GM23338 (cell line): ENCODE data around the gene CSTF2. TPM values are rescaled to one million over a fixed set of nuclear protein-coding genes. Genes with fewer than 3 reads are reported as not detected.

Experiments used
- polyA plus RNA-seq: library from polyadenylated mRNA; unstranded; fragments of >200 nt; fragmentation: Nextera tagmentation; extraction: Ambion mirVana; gene quantifications from 2 replicates; pipeline ENCODE4 v1.2.1, GENCODE V29; 2016
- small RNA-seq: library from RNA; depleted of rRNA; stranded (forward); fragments of <200 nt; gene quantifications from one replicate; pipeline ENCODE3, GENCODE V24; 2014; ENCODE audit warnings: low replicate concordance
- total RNA-seq: library from RNA; depleted of rRNA; stranded (reverse); fragments of >200 nt; shearing (Covaris generic); gene quantifications from 2 replicates; pipeline ENCODE4 v1.2.3, GENCODE V29; 2014; rRNA removed

The CSTF2 gene
- total and polyA plus RNA-seq, 2 experiments from 2014 or later: 24.4 to 30.1 TPM

Small RNAs within 50 kb of the gene (small RNA-seq; reads per million reads assigned to genes)
- 0.37 reads per million, percentile 22 among the genes with 10 or more reads in this experiment for gene RF00411

Other genes starting within 250 kb of the CSTF2 start
- 4.4 and 4.6 TPM in 2 replicates for gene TNMD, start 235.5 kb upstream of the CSTF2 start, total RNA-seq
- gene TNMD, start 235.5 kb upstream of the CSTF2 start, polyA plus RNA-seq: 4.8 and 4.9 TPM in 2 replicates
- 55.6 and 63.1 TPM in 2 replicates for gene TSPAN6, start 183.6 kb upstream of the CSTF2 start, total RNA-seq
- 67.5 and 75.3 TPM in 2 replicates for gene TSPAN6, start 183.6 kb upstream of the CSTF2 start, polyA plus RNA-seq
- not detected in 2 replicates for gene SRPX2, start 176.2 kb upstream of the CSTF2 start, total RNA-seq
- not detected in 2 replicates for gene SRPX2, start 176.2 kb upstream of the CSTF2 start, polyA plus RNA-seq
- gene SYTL4, start 88.3 kb upstream of the CSTF2 start, total RNA-seq: 0.28 TPM in 1 of 2 replicates, not detected in the other
- 0.85 TPM in 1 of 2 replicates, not detected in the other for gene SYTL4, start 88.3 kb upstream of the CSTF2 start, polyA plus RNA-seq
- gene NOX1, start 54.0 kb downstream of the CSTF2 start, total RNA-seq: not detected in 2 replicates
- 0.23 and 0.31 TPM in 2 replicates for gene NOX1, start 54.0 kb downstream of the CSTF2 start, polyA plus RNA-seq
- 0.83 and 1.6 TPM in 2 replicates for gene XKRX, start 108.5 kb downstream of the CSTF2 start, total RNA-seq
- 0.16 and 0.19 TPM in 2 replicates for gene XKRX, start 108.5 kb downstream of the CSTF2 start, polyA plus RNA-seq
- gene ARL13A, start 149.3 kb downstream of the CSTF2 start, total RNA-seq: not detected in 2 replicates
- gene ARL13A, start 149.3 kb downstream of the CSTF2 start, polyA plus RNA-seq: not detected in 2 replicates
- 18.6 and 25.9 TPM in 2 replicates for gene TRMT2B, start 231.7 kb downstream of the CSTF2 start, total RNA-seq
- 5.4 and 6.5 TPM in 2 replicates for gene TRMT2B, start 231.7 kb downstream of the CSTF2 start, polyA plus RNA-seq